NK-92 treated with Interleukin-12 subunit alpha and Interleukin-12 subunit beta, amount 100 ng/mL, for 24 hours (cell line): ENCODE measurements around the gene BAG3.

Experiments used
- DNase-seq: peaks from one replicate; lab custom pipeline; 2025; lab: John Stamatoyannopoulos, UW

BAG3 gene

DNA sequence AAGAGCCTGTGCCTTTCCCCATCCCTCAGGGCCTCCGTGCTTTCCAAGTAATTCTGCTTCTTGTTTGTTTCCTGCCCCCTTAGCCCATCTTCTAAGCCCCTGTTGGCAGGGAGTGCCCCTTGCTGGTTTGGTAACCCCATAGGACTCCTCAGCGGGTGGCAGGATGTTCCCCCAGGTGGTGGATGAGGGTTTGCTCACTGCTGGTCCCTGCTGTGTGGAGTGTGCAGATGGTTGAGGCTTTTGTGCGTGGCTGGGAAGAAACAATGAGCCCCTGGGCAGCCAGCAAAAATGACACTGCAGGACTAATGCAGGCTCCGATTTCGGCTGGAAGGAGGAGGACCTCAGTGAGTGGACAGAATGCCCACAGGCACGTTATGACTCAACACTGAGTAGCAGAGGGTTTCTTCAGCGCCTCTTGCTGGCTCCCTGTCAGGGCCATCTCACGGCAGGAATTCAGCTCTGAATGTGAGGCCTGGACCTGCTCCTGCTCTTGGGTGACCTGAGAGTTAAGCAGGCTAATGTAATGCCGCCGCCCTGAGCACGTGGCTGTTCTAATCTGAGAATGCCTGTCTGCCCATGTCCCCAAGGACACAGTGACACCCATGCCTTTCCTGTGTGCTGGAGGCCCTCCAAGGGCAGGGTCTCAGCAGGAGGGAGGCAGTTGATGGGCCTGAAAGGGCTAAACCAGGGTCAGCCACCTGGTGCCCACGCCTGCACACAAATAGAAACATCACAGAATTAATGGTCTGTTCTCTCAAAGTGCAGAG is 16.6 kb downstream of the BAG3 start:
- no peak for DNase-seq

DNA sequence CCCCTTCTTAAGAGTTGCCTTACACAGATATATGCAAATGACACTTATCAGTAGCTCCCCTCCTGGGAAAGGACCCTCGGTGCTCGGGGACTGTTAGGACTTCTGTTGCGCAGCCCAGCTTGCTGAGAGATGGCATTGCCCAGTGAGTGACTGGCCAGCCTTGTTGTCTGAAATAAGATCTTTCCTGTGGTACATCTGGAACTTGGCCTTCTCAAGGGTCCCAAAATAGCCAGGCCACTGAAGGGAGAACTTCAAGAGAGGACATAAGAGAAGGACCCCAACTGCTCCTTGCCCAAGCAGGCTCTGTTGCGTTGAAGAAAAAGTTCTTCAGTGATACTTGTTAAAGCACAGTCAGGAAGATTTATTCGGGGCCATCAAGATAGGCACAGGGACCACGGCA is 17.3 kb downstream of the BAG3 start:
- no peak for DNase-seq

DNA sequence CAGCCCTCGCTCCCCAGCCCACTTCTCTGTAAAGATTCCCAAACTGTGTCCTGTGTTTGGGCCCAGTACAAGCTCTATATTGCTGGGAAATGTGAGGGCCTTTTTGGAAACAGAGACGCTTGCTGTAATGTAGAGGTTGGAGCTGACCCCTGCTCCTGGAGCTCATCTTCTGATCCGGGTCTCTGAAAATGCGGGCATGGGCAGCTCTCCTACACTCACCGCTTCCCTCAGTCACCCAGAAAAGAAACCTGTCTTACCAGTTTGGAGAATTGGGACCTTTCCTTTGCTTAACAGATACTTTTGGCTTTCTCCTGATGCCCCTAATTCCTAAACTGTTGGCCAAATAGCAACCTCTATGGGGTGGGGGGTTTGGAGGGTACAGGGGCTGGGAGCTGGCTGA is 18.2 kb downstream of the BAG3 start:
- no peak for DNase-seq

DNA sequence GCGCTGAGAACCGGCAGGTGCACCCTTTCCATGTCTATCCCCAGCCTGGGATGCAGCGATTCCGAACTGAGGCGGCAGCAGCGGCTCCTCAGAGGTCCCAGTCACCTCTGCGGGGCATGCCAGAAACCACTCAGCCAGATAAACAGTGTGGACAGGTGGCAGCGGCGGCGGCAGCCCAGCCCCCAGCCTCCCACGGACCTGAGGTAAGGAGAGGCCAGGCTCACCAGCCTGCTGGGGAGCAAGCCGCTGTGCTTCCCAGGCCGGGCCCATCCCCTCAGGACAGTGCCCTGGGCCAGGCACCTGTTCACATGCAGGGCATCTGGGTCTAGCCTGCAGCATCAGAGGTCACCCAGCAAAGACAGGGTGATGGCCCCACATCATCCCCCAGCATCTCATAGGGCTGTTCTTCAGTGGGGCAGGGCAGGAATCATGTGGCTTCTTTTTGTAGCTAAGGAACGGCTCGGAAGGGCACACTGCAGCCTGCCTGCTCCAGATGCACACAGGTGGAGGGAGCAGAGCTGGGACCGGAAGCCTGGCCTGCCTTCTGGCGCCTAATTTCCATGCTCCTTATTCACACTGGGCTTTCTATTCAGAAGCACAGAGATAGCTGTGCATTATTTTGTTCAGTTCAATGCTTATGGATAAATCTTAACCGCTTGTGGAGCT is 18.9 kb downstream of the BAG3 start:
- DNase-seq, result no peak

DNA sequence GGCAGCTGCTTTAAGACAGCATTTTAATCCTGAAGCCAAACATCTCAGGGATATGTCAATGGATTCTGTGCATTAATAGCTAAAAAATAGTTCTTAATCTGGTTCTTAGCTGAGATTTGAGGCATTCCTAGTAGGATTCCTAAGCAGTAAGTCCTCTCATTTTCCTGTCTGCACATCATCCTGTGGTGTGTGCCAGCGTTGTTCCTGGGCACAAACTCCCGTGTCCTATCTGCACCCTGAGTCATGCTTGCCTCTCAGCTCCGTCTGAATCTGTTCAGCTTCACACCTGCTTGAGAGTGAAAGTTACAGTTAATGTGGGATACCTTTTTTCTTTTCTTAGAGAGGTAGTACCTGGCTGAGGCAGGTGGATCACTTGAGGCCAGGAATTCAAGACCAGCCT is 19.5 kb downstream of the BAG3 start:
- no peak for DNase-seq

DNA sequence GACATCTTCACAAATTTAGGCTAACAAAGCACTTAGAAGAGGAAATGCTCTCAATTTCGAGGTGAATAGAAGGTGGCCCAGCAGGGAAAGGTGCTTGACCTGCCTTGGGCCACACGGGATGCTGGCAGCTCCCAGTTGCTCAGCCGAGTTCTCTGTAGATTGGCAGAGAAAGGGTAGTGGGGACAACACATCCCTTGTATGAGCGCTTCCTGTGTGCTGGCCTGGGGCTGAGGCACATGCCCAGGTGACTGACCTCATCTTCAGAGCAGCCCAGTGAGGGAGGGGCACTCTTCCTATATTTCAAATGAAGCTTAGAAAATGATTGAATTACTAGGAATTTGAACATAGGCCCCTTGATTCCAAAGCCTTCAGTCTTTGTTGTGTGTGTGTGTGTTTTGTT is 20.2 kb downstream of the BAG3 start:
- no peak for DNase-seq

DNA sequence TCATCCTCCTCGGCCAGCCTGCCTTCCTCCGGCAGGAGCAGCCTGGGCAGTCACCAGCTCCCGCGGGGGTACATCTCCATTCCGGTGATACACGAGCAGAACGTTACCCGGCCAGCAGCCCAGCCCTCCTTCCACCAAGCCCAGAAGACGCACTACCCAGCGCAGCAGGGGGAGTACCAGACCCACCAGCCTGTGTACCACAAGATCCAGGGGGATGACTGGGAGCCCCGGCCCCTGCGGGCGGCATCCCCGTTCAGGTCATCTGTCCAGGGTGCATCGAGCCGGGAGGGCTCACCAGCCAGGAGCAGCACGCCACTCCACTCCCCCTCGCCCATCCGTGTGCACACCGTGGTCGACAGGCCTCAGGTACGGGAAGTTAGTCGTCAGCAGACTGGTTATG is 21.1 kb downstream of the BAG3 start:
- DNase-seq, result no peak

DNA sequence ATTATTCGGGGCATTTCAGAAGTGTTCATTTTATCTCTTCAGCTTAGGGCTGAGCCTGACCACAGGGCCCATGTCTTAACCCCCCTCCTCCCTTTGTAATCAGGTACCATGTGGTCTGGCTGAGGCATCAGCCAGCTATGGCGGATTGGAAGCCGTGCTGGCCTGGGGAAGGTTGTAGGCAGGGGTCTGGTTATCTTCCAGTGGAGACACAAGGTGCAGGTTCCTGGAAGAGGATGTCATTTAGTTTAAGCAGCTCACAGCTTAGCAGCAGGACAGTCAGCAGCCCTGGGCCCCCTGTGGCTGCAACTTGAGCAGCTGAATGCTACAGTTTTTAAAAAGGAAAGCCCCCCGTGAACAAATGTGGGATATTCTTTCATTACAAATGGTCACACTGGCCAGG is 22.1 kb downstream of the BAG3 start:
- DNase-seq, result no peak

DNA sequence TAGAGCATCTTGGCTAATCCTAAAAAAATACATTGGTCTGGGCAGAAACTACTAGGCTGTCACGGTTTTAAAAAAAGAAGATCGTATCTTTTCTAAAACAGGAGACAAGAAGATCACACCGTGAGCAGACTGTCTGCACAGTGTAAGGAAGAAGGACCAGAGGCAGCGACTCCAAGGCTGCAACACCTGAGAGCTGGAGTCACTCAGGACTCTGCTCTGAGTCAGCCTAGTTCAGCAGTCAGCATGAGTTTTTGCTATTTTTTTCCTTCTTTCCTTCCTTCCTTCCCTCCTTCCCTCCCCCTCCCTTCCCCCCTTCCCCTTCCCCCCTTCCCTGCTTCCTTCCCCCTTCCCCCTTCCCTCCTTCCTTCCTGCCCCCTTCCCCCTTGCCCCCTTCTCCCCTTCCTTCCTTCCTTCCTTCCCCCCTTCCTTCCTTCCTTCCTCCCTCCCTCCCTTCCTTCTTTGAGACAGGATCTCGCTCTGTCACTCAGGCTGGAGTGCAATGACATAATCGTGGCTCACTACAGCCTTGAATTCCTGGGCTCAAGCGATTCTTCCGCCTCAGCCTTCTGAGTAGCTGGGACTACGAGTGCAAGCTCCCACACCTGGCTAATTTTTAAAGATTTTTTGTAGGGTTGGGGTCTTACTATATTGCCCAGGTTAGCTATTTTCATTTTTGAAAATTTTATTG is 24.4 kb downstream of the BAG3 start:
- no peak for DNase-seq

DNA sequence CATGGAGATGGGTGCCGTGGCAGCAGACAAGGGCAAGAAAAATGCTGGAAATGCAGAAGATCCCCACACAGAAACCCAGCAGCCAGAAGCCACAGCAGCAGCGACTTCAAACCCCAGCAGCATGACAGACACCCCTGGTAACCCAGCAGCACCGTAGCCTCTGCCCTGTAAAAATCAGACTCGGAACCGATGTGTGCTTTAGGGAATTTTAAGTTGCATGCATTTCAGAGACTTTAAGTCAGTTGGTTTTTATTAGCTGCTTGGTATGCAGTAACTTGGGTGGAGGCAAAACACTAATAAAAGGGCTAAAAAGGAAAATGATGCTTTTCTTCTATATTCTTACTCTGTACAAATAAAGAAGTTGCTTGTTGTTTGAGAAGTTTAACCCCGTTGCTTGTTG is 25.9 kb downstream of the BAG3 start:
- no peak for DNase-seq

DNA sequence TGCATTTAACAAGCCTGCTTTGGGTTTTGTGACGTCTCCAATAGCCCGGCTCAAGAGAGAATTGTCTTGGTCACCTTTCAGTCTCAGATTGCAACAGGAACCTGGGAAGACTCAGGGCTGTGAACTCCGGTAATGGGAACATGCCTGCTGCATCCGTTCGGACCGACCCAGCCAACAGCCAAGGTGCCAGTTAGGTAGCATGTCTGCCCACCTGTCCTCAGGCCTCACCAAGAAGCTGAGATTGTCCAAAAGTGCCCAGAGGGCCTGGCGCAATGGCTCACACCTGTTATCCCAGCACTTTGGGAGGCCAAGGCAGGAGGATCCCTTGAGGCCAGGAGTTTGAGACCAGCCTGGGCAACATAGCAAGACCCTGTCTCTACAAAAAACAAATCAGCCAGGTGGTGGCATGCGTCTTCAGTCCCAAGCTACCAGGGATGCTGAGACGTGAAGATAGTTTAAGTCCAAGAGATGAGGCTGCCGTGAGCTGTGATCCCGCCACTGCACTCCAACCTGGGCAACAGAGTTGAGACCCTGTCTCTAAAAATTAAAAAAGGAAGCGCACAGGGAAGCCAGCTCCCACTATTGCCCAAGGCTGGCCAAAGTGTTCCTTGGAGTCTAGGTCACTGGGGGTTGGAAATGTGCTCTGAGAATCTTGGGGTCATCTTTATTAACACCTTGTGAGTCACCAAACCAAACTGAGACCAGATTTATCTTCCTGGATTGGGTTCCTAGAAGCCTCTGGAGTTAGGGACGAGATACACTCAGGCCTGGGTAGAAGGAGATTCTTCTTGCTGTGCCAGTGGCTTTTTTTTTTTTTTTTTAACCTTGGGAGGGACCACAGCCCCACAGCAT is 26.9 kb downstream of the BAG3 start:
- DNase-seq, result no peak

DNA sequence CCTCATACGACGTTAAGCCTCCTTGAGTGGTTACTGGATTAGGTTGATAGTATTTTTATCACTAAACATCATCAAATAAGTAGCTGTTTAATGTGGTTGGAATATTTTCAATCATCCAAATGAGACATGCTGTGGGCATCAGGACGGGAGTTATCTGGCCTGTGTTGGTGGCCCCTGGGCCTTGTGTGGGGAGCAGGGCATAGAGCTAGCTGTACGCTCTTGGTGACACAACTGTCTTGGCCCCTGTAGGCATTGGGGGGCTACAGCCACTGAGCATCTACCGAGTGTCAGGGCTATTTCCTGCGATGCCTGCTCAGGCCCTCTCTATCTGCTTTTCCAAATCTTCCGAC is 28.3 kb downstream of the BAG3 start:
- DNase-seq, result no peak

DNA sequence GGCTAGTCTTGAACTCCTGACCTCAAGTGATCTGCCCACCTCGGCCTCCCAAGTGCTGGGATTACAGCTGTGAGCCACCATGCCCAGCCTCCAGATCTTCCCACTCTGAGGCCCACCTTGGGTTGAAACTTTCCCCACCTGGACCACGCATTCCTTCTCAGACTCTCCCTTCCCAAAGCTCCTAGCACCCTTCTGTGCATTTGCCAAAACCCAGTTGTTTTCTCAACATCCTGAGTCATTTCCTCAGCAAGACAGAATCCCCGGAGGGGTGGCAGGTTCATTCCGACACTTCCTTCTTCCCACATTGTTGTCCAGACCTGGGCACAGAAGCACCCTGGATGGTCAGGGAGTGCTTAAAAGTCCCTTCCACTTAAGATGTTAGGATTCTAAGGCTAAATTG is 28.9 kb downstream of the BAG3 start:
- no peak for DNase-seq

DNA sequence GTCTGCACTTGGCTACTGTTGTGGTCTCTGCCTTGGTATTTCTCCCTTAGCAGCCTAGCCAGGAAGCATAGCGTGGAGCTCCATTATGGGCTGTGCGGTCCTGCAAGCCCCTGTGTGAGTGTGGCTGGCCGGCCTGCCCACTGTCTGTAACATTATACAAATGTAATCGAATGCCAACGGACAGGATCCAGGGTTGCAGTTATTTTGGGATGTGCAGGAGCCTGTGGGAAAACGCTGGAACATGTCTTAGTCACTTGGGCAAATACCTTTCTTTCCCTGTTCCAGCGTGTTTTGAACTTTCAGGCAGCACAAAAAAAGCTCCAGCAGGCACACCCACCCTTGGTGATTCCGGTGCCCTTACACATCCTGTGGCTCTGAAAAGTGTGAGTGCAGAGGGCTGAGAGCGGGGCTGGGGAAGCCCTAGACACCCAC is 29.5 kb downstream of the BAG3 start:
- no peak for DNase-seq

DNA sequence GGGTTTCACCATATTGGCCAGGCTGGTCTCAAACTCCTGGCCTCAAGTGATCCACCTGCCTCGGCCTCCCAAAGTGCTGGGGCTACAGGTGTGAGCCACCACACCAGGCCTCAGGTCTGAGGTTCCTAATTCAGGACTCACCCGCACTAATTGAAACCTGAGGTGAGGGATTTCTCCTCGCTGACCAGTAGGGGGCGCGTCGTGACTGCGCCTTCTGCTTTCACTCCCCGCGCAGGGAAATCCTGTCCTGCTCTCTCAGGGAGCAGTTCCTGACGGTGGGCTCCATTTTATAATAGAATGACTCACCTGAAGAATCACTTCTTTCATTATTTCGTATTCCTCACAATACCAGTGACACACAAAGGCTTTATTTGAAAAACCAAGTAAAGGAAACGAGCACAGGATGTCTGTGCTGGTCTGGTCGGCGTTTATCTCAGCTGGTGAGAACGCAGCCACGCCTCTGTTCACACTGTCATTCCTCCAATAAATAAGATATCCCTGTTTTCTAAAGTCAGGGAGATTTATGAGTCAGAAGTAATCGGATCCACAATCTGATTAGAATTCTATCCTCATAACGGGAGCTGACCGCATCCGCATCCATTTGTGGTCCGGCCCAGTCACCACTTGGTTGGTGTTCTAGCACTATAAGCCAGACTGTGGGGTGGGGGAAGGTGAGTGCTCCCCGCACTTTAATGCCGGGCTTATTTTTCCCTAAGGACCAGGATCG is 35.4 kb downstream of the BAG3 start:
- peak; percentile 45 for DNase-seq

DNA sequence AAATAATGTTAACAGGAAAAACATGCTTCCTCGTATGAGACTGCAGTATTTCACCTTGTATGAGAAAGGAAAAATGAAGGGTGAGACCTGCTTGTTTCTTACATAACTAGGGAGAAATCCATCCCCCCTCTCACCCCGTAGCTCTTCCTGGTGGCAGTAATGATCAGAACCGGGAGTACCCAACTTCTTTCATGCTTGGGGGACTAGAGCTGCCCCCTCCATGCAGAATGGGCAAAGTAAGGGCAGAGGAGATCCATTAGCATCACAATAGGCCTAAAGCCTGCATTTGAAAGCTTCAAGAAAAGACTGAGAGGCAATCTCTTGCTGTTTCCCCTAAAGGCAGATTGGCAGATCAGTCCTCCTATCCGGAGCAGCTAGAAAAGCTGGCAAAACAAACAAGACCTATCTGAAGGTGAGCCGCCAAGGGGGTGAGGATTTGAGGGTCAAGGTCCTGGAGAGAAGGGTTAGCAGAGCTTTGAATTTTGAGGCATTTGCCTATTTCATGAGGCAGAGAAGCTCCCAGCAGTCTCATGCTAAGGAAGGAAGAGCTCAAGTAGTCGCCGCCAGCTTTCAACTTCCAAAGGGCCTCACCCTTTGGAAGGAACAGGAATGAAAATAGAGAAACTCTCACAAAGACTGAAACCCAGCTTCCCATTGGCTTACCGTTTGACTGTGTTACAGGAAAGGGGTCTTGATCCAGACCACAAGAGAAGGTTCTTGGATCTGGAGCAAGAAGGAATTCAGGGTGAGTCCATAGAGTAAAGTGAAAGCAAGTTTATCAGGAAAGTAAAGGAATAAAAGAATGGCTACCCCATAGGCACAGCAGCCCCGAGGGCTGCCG is 36.2 kb downstream of the BAG3 start:
- DNase-seq, result no peak

DNA sequence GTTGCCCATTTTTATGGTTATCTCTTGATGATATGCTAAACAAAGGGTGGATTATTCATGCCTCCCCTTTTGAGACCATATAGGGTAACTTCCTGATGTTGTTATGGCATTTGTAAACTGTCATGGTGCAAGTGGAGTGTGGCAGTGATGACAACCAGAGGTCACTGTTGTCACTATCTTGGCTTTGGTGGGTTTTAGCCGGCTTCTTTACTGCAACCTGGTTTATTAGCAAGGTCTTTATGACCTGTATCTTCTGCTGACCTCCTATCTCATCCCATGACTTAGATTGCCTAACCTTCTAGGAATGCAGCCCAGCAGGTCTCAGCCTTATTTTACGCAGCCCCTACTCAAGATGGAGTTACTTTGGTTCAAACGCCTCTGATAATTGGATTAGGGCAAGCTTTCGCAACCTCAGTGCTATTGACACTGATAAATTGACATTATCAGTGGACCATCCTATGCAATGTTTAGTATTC is 36.9 kb downstream of the BAG3 start:
- no peak for DNase-seq

DNA sequence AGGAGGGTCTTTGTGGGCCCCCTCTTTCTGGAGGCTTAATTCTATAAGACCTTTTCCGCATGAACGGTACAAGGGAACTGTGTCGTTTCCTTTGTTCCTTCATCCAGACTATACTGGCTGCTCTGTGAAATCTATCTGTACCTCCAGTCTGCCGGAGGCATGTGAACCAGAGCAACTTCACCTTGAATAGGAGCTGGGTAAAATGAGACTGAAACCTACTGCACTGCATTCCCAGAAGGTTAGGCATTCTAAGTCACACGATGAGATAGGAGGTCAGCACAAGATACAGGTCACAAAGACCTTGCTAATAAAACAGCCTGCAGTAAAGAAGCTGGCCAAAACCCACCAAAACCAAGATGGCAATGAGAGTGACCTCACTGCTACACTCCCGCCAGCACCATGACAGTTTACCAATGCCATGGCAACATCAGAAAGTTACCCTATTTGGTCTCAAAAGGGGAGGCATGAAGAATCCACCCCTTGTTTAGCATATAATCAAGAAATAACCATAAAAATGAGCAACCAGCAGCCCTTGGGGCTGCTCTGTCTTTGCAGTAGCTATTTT is 37.9 kb downstream of the BAG3 start:
- no peak for DNase-seq

DNA sequence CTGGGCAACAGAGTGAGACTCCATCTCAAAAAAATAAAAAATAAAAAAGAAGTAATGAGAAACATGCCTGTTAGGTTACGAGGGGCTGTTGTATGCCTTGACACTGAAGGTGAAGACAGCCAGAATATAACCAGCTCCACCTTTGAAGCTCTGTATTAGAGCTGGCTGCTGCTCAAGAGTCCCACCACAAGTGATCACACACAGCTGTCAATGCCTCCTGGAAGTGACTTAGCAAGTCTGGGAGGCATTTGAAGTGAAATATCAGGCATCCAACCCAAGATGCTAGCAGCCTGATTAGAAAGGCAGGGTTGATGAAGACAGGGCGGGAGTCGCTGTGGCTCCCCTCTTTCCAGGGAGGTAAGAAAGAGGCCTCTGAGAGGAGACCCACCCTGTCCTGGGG is 40.5 kb downstream of the BAG3 start:
- DNase-seq, result no peak

DNA sequence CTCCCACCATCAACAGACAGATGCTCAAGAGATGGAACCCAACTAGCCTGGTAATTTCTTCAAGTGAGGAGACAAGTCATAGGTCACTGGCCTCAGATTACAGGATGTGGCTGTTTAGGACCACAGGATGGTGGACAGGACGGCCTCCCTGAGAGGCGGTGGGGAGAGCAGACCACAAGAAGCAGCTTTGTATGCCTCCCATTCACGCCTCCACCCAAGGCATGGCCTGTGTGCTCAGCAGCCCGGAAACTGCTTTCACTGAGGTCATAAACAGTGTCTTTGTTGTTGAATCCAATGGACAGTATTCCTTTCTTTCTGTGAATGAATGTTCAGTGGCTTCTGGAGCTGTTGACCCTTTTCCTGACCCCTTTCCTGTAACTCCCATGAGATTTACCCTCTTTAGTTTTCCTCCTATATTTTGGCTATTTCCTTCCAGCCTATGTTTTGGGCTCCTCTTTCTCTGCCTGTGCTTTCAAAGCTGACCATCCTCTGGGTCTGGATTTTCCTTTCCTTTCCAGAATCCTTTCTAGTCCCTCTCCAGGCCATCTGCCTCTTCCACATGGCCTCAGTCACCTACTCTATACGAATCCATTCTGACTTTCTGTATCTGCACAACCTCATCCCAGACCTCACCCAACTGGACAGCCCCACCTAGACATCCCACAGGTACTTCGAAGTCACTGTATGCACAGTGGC is 42.2 kb downstream of the BAG3 start:
- DNase-seq, result peak; percentile 43
